Common myeloid progenitor, CD34-positive (primary cell): ENCODE measurements around the gene CDHR1.
"Not testable (repeated sequence)": the region's sequence is repeated elsewhere in the genome, so short reads cannot be mapped to it uniquely, and the experiment has no call there.

Experiments
- CTCF ChIA-PET: fragments of 350-600 bp; sonication (Branson Sonifier 250); formaldehyde crosslinking; loops from one replicate; lab custom pipeline; 2021; ENCODE audit warnings: antibody characterized with exemption; lab: Charles Lee
- POLR2A ChIA-PET: fragments of 350-600 bp; sonication (Branson Sonifier 250); formaldehyde crosslinking; loops from one replicate; lab custom pipeline; 2021; ENCODE audit warnings: antibody characterized with exemption; lab: Charles Lee
- DNase-seq, 3 donors: peaks; one replicate each; pipeline versions ENCODE4 v3.0.0 to v3.0.0-alpha.2; 2013
- H3K27ac ChIP-seq, 2 experiments: 1 replicate in 1 of 2; 2 replicates in 1 of 2; pipeline ENCODE4 v1.7.0; 2013; ENCODE audit warnings: inconsistent platforms in 2 of 2, low read length in 2 of 2, mild to moderate bottlenecking in 2 of 2, low read depth in 1 of 2, moderate library complexity in 1 of 2; ENCODE audit not compliant: severe bottlenecking in 2 of 2, insufficient read depth in 1 of 2, poor library complexity in 1 of 2
- H3K27me3 ChIP-seq, 5 experiments: replicated peaks in 2 of 5; 1 replicate in 3 of 5; 2 replicates in 2 of 5; pipeline versions ENCODE4 v1.6.1 to v1.7.0; 2013; ENCODE audit warnings: low read length in 4 of 5, mild to moderate bottlenecking in 2 of 5, moderate library complexity in 2 of 5, inconsistent platforms in 1 of 5; ENCODE audit not compliant: insufficient read depth in 5 of 5, control insufficient read depth in 4 of 5
- H3K36me3 ChIP-seq, 4 experiments: 1 replicate in 2 of 4; 2 replicates in 2 of 4; pipeline versions ENCODE4 v1.6.1 to v1.7.0; 2013; ENCODE audit warnings: low read length in 3 of 4, control low read depth in 1 of 4, mild to moderate bottlenecking in 1 of 4; ENCODE audit not compliant: control insufficient read depth in 4 of 4, insufficient read depth in 4 of 4
- H3K4me1 ChIP-seq, 4 experiments: 1 replicate in 3 of 4; 2 replicates in 1 of 4; pipeline versions ENCODE4 v1.6.1 to v1.7.1; 2013; ENCODE audit warnings: low read length in 3 of 4, mild to moderate bottlenecking in 3 of 4, control low read depth in 1 of 4, inconsistent platforms in 1 of 4, moderate library complexity in 1 of 4; ENCODE audit not compliant: control insufficient read depth in 4 of 4, insufficient read depth in 4 of 4; ENCODE audit errors: control extremely low read depth in 1 of 4
- H3K4me3 ChIP-seq, 7 experiments: 1 replicate in 4 of 7; 2 replicates in 3 of 7; pipeline versions ENCODE4 v1.5.1 to v1.7.0; 2013; ENCODE audit warnings: mild to moderate bottlenecking in 7 of 7, low read length in 6 of 7, moderate library complexity in 6 of 7, inconsistent platforms in 2 of 7, low read depth in 2 of 7, control low read depth in 1 of 7; ENCODE audit not compliant: insufficient read depth in 4 of 7, control insufficient read depth in 1 of 7; ENCODE audit errors: extremely low read depth in 1 of 7
- H3K9me3 ChIP-seq, 5 experiments: 1 replicate in 4 of 5; 2 replicates in 1 of 5; pipeline versions ENCODE4 v1.6.1 to v1.7.1; 2013; ENCODE audit warnings: low read length in 4 of 5, mild to moderate bottlenecking in 2 of 5, inconsistent platforms in 1 of 5, low read depth in 1 of 5, moderate library complexity in 1 of 5; ENCODE audit not compliant: control insufficient read depth in 4 of 5, insufficient read depth in 2 of 5; ENCODE audit errors: control extremely low read depth in 1 of 5
- WGBS: methylation state at CpG from one replicate; pipeline ENCODE4 v1.1.5; 2013; ENCODE audit not compliant: insufficient coverage; 5-methylcytosine and 5-hydroxymethylcytosine counted together

The CDHR1 gene

DNA sequence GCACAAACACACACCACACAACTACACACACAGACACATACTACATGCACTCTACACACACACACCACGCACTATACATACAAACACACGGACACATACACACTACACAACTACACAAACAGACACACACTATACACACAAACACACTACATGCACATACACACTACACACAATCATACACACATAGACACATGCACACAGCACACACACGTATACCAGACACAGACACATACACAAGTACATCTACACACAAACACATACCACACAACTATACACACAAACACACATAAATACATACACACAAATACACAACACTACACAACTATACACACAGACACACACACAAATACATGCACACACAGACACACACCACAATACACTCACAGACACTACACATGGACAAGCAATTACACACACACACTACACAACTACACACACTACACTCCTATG, 16.2 kb upstream of the CDHR1 start:
- 100% methylated on average over 3 of the region's 3 CpGs for WGBS
- peak in 2 of 3 donors; percentile 36 to 74 for DNase-seq
- H3K9me3 ChIP-seq = peaks cover 0 to 3% (median 0%) of the 10 kb centered on the region in 5 experiments
- POLR2A ChIA-PET = no interaction called here
- no peaks in the 10 kb centered on the region for H3K36me3 ChIP-seq
- peaks cover 0 to 16% (median 11%) of the 10 kb centered on the region in 4 experiments for H3K4me1 ChIP-seq
- H3K27me3 ChIP-seq = peaks cover 0 to 2% (median 0%) of the 10 kb centered on the region in 5 experiments
- CTCF ChIA-PET = interaction anchor here (1.0 to 2.2 kb wide), 3 partner anchors 19 to 31 kb away, joined by 3 to 8 read pairs (median 6); no protein-coding TSS in a partner anchor
- H3K4me3 ChIP-seq = no peak overlapping the region
- no peak overlapping the region for H3K27ac ChIP-seq

DNA sequence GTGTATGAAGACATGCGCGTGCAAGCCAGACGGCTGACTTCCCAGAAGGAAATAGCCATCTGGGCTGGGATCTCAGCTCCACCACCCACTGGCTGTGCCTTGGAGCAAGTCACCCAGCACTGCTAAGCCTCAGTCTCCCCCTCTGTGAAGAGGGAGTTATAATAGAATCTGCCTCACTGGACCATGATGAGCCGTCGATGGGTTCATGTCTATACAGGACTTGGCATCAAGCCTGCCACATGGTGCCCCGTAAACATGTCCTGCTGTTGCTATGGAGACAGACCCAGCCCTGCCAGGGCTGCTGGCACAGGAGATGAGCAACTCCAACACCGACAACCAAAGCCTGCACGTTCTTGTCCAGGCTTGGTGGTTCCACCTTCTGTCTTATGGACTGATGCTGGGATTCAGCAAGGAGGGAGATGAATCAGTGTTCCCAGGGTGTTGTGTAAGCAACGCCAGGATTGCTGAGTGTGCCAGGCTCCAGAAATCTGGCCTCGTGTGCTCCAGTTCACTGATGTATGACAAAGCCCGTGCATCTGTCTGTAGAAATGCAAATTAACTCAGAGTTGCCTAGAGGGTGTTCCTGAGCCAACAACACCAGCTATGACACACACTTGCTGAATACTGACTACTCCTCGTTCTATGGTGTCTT, 15.2 kb upstream of the CDHR1 start:
- POLR2A ChIA-PET = no interaction called here
- H3K27me3 ChIP-seq = peaks cover 0 to 2% (median 0%) of the 10 kb centered on the region in 5 experiments
- 94% methylated on average over 9 of the region's 12 CpGs for WGBS
- H3K4me1 ChIP-seq = peaks cover 0 to 16% (median 11%) of the 10 kb centered on the region in 4 experiments
- H3K4me3 ChIP-seq = no peak overlapping the region
- DNase-seq = peak in 2 of 3 donors; percentile 58 to 62
- CTCF ChIA-PET = no interaction called here
- peaks cover 0 to 3% (median 0%) of the 10 kb centered on the region in 5 experiments for H3K9me3 ChIP-seq
- H3K36me3 ChIP-seq = no peaks in the 10 kb centered on the region
- no peak overlapping the region for H3K27ac ChIP-seq

DNA sequence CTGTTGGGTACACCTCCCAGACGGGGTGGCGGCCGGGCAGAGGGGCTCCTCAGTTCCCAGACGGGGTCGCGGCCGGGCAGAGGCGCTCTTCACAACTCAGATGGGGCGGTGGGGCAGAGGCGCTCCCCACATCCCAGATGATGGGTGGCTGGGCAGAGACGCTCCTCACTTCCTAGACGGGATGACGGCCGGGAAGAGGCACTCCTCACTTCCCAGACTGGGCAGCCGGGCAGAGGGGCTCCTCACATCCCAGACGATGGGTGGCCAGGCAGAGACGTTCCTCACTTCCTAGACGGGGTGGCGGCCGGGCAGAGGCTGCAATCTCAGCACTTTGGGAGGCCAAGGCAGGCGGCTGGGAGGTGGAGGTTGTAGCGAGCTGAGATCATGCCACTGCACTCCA, 14.0 kb upstream of the CDHR1 start:
- H3K9me3 ChIP-seq, H3K36me3 ChIP-seq, POLR2A ChIA-PET, H3K4me3 ChIP-seq, CTCF ChIA-PET, H3K27me3 ChIP-seq, DNase-seq, H3K27ac ChIP-seq: not testable (repeated sequence)
- peaks cover 0 to 16% (median 11%) of the 10 kb centered on the region in 4 experiments for H3K4me1 ChIP-seq
- WGBS = 100% methylated on average over 2 of the region's 22 CpGs

- ChIA-PET CTCF (interaction anchor here (1.6 kb wide), 1 partner anchor 33 kb away, joined by 7 read pairs; no protein-coding TSS in a partner anchor), POLR2A (no interaction called here)
- H3K9me3 ChIP-seq = peaks cover 0 to 3% (median 0%) of the 10 kb centered on the region in 5 experiments
- no peaks in the 10 kb centered on the region for H3K36me3 ChIP-seq
- H3K27me3 ChIP-seq = peaks cover 0 to 2% (median 0%) of the 10 kb centered on the region in 5 experiments
- H3K4me3 ChIP-seq = no peak overlapping the region
- H3K4me1 ChIP-seq = peaks cover 0 to 16% (median 11%) of the 10 kb centered on the region in 4 experiments
- H3K27ac ChIP-seq = no peak overlapping the region
- WGBS = 95% methylated on average over 5 of the region's 5 CpGs
- DNase-seq = no peak
These were observed 12.7 kb upstream of the CDHR1 start for GRCh38 chr10:84181631-84182030.

DNA sequence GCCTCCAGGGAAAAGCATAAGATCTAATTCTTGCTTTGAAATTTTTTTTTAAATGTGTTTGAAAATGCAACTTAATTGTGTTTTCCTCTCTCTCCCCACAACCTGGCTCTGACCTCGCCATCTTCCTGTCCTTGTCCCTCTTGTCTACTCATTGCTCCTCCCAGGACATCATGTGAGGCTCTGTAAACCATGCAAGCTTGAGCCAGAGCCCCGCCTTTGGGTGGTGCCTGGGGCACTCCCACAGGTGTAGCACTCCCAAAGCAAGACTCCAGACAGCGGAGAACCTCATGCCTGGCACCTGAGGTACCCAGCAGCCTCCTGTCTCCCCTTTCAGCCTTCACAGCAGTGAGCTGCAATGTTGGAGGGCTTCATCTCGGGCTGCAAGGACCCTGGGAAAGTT, 9.8 kb upstream of the CDHR1 start:
- CTCF ChIA-PET = interaction anchor here (1.7 kb wide), 1 partner anchor 18 kb away, joined by 4 read pairs; no protein-coding TSS in a partner anchor
- H3K4me3 ChIP-seq = no peak overlapping the region
- POLR2A ChIA-PET = no interaction called here

DNA sequence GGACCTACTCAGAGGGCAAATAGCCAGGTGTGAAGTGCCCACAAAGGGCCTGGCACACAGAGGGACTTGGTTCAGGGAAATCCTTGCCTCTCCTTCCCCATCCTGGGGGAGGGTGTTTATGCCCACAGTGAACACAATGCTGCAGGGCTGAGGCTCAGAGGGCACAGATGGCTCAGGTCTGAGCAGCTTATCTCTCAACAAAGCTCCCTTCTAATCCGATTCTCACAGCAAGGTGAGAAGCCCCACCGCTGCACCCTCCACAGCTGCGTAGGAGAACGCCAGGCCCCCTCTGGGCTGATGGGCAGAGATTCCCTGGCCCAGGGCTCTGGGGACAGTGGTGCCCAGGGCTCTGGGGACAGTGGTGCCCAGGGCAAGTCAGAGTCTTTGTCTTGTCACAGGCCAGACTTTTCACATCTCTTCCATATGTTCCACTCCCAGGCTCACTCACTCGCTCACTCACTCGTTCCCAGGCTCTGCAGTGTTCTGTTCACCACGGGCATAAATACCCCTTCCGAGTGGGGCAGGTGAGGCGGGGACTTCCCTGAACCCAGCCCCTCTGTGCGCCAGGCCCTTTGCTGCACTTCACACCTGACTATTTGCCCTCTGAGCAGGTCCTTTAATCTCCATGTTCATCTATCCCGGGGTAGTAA, 8.7 kb upstream of the CDHR1 start:
- WGBS = 84% methylated on average over 11 of the region's 11 CpGs
- Histone ChIP-seq H3K27ac (no peak overlapping the region), H3K36me3 (no peaks in the 10 kb centered on the region), H3K4me3 (no peak overlapping the region), H3K9me3 (peaks cover 0 to 3% (median 0%) of the 10 kb centered on the region in 5 experiments), H3K27me3 (peaks cover 0 to 7% (median 1%) of the 10 kb centered on the region in 5 experiments), H3K4me1 (no peaks in the 10 kb centered on the region)
- DNase-seq = no peak
- ChIA-PET CTCF (no interaction called here), POLR2A (no interaction called here)

More for the DNA sequence above, 9.8 kb upstream of the CDHR1 start:
- no peaks in the 10 kb centered on the region for H3K4me1 ChIP-seq
- 87% methylated on average over 3 of the region's 4 CpGs for WGBS
- H3K9me3 ChIP-seq = peaks cover 0 to 3% (median 0%) of the 10 kb centered on the region in 5 experiments
- no peaks in the 10 kb centered on the region for H3K36me3 ChIP-seq
- peaks cover 0 to 3% (median 1%) of the 10 kb centered on the region in 5 experiments for H3K27me3 ChIP-seq
- DNase-seq = no peak
- no peak overlapping the region for H3K27ac ChIP-seq

- H3K27me3 ChIP-seq = peaks cover 3 to 33% (median 8%) of the 10 kb centered on the region in 5 experiments
- DNase-seq = no peak
- no peaks in the 10 kb centered on the region for H3K36me3 ChIP-seq
- 78% methylated on average over 3 of the region's 3 CpGs for WGBS
- H3K27ac ChIP-seq = no peak overlapping the region
- no peak overlapping the region for H3K4me3 ChIP-seq
- CTCF ChIA-PET = interaction anchor here (0.7 to 2.0 kb wide), 2 partner anchors 16 to 40 kb away, joined by 3 to 4 read pairs; no protein-coding TSS in a partner anchor
- H3K4me1 ChIP-seq = peaks cover 0 to under 1% (median under 1%) of the 10 kb centered on the region in 4 experiments
- H3K9me3 ChIP-seq = no peaks in the 10 kb centered on the region
- POLR2A ChIA-PET = no interaction called here
These were observed 5.5 kb upstream of the CDHR1 start for GRCh38 chr10:84188815-84189214.
